Natural killer cell (primary cell): ENCODE measurements around the gene FAM170B. TPM values are rescaled to one million over a fixed set of nuclear protein-coding genes. Genes with fewer than 3 reads are reported as not detected.

ENCODE experiments used
- ATAC-seq, 3 donors: fragments of 150-1000 bp in 2 of 3; fragments of 200-7000 bp in 1 of 3; cut with Tn5 transposase; 1 replicate in 1 of 3; 2 replicates in 2 of 3; pipeline ENCODE4 v1.10.0; 2021; ENCODE audit warnings: mild to moderate bottlenecking in 2 of 3, moderate library complexity in 2 of 3
- DNase-seq, 2 donors: peaks; one replicate each; pipeline versions ENCODE4 v3.0.0 to v3.0.0-alpha.2; 2013 to 2021; ENCODE audit warnings: mixed read lengths in 1 of 2
- H3K27ac ChIP-seq: one replicate; pipeline ENCODE4 v1.5.1; 2013; ENCODE audit warnings: mild to moderate bottlenecking, low read length
- H3K27me3 ChIP-seq: one replicate; pipeline ENCODE4 v1.6.1; 2013; ENCODE audit warnings: low read length; ENCODE audit not compliant: control insufficient read depth, insufficient read depth
- H3K36me3 ChIP-seq: one replicate; pipeline ENCODE4 v1.6.1; 2013; ENCODE audit warnings: low read length; ENCODE audit not compliant: control insufficient read depth, insufficient read depth
- H3K4me1 ChIP-seq: one replicate; pipeline ENCODE4 v1.6.1; 2013; ENCODE audit warnings: low read length; ENCODE audit not compliant: control insufficient read depth, insufficient read depth
- H3K4me3 ChIP-seq: one replicate; pipeline ENCODE4 v1.5.1; 2013; ENCODE audit warnings: low read length
- H3K9me3 ChIP-seq: one replicate; pipeline ENCODE4 v1.6.1; 2013; ENCODE audit warnings: low read length; ENCODE audit not compliant: control insufficient read depth, insufficient read depth
- H3K27ac Mint-ChIP-seq, 2 donors: one replicate each; pipeline ENCODE4 v1.8.0; 2022; ENCODE audit warnings: mild to moderate bottlenecking in 2 of 2, mixed read lengths in 2 of 2, moderate library complexity in 1 of 2
- H3K27me3 Mint-ChIP-seq, 2 donors: one replicate each; pipeline ENCODE4 v1.8.0; 2022; ENCODE audit warnings: low read depth in 2 of 2, mixed read lengths in 2 of 2
- H3K36me3 Mint-ChIP-seq: one replicate; pipeline ENCODE4 v1.8.0; 2022; ENCODE audit warnings: mixed read lengths
- H3K4me1 Mint-ChIP-seq, 2 donors: one replicate each; pipeline ENCODE4 v1.8.0; 2022; ENCODE audit warnings: mixed read lengths in 2 of 2
- H3K4me3 Mint-ChIP-seq: one replicate; pipeline ENCODE4 v1.8.0; 2022; ENCODE audit warnings: mild to moderate bottlenecking, moderate library complexity, mixed read lengths
- H3K9me3 Mint-ChIP-seq, 2 donors: one replicate each; pipeline ENCODE4 v1.8.0; 2022; ENCODE audit warnings: mixed read lengths in 2 of 2
- CTCF ChIP-seq: fragments of 200-600 bp; IDR thresholded peaks from one replicate; pipeline ENCODE4 v1.8.0; 2022; ENCODE audit warnings: antibody characterized with exemption
- WGBS: methylation state at CpG from one replicate; pipeline ENCODE4 v1.1.7; 2013; ENCODE audit warnings: missing lambda C conversion rate; ENCODE audit not compliant: insufficient coverage; 5-methylcytosine and 5-hydroxymethylcytosine counted together
- intact Hi-C: fragments of 100-400 bp; cut with micrococcal nuclease; formaldehyde crosslinking; loops from one replicate; pipeline ENCODE4 v1.14.2; 2022
- total RNA-seq, 4 donors: library from RNA; stranded (reverse); fragments of 120-200 nt in 1 of 4; gene quantifications; one replicate each; pipeline versions ENCODE4 v1.2.3 to v1.2.4, GENCODE V29; 2013 to 2022

FAM170B gene
- total RNA-seq, 3 donors from 2014 or later (not counting 1 experiment from before 2014, with no cell fraction given): not detected

GRCh38 chr10:49081547-49082275 is 52.1 kb downstream of the FAM170B start:
- H3K4me1 ChIP-seq: peaks cover 2% of the 10 kb centered on the region
- H3K36me3 ChIP-seq: no peaks in the 10 kb centered on the region
- Mint-ChIP-seq H3K27me3 (peaks cover 0 to 16% of the 10 kb centered on the region in 2 donors), H3K36me3 (peaks cover 7% of the 10 kb centered on the region), H3K4me3 (no peak overlapping the region), H3K9me3 (peaks cover 2 to 3% of the 10 kb centered on the region in 2 donors), H3K27ac (no peak overlapping the region), H3K4me1 (no peaks in the 10 kb centered on the region)
- no peak for TF ChIP-seq CTCF
- ATAC-seq (no peak), DNase-seq (no peak)
- no peaks in the 10 kb centered on the region for H3K27me3 ChIP-seq
- WGBS: 87% methylated on average over 9 of the region's 9 CpGs
- no peaks in the 10 kb centered on the region for H3K9me3 ChIP-seq
- H3K4me3 ChIP-seq: no peak overlapping the region
- H3K27ac ChIP-seq: no peak overlapping the region
- intact Hi-C loops: no loop called here

Other genes with a start within 250 kb of the FAM170B start
- gene LRRC18, start 194.2 kb downstream of the FAM170B start, total RNA-seq: not detected
- gene VSTM4, start 18.5 kb downstream of the FAM170B start, total RNA-seq: under 1 TPM; 0.38 to 0.57 (median 0.45) TPM
- gene TMEM273, start 54.4 kb upstream of the FAM170B start, total RNA-seq: 10 to 100 TPM; 11.6 to 46.3 (median 29.4) TPM
- not detected for gene C10orf71, start 165.1 kb upstream of the FAM170B start, total RNA-seq